HK-2 (cell line): ENCODE measurements around the gene SNRNP200.
"Not testable (repeated sequence)": the region's sequence is repeated elsewhere in the genome, so short reads cannot be mapped to it uniquely, and the experiment has no call there.

Source experiments
- DNase-seq: peaks from one replicate; pipeline ENCODE4 v3.0.0-alpha.2; 2018; ENCODE audit not compliant: unreplicated experiment

The SNRNP200 gene

DNA sequence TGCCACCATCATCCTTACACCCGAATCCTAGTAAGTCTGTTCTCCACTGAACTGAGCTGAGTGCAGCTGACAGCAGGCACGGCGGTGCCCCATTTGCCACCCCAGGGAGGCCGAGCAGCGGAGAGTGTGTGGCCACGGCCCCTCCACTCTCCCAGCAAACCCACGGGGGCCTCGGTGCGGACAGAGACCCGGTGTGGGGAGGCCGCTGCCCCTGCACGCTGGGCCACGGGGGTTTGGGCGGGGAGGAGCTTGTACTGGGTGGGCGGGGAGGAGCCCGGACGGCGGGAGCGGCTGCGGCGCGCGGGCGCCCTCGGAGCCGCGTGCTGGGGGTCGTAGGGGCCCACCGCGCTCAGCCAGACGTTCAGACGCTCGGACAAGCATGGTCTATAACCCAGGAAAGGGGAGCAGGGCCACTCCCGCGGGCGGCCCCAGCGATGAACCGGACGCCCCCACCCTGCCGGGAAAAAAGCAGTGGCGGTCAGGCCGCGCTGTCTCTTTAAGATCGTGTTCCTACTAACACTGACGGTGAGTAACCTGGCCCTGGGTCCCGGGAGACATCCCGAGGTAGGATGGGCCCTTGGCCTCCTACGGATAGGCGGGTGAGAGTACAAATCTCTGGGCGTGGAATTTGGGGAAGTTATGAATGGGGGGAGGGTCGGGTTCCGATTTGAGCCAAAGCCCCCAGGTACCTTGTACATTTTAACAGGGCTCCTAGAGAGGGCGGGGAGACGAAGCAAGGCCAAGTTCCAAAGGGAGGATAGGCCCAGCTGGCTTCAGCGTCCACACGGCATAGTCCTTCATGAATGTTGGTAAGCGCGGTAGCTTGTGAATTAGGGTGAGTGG lies 19.9 kb upstream of the SNRNP200 start, which contains the start of gene ITPRIPL1:
Gene ITPRIPL1 (plus strand): TSS at position 277 of the 843 bp plus-strand sequence. CDS start 523 bp downstream, at position 800.
- no peak for DNase-seq

DNA sequence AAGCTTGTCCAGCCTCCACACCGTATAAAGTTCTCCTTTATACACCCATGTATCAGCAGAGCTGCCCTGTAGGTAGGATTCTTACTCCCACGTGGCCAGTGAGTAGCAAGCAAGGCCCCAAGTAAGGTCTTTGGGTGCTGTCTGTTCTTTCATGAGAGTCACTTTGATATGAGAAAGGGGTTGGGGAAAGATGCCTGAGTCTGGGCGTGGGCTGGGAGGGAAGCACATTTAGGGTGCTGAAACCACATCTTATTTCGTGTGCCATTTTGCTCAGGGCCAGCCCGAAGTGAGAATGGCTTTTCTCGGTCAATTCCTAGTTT lies 19.3 kb upstream of the SNRNP200 start:
- no peak for DNase-seq

DNA sequence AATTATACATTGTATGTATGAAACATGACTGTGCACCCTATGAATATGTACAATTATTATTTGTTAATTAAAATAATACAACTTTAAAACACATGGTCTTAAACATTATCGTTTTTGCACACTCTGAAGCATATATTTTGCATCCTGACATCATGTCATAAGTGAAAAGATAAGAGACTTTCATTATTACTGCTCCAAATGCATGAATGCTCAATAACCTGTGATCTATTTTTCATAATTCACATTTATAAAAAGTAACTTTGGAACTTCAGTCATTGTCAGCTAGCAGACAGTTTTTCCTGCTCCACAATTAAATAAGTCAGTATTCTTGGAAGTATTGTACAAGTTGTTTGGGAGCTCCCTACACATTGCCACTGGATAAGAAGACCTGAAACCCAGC lies 18.5 kb upstream of the SNRNP200 start:
- no peak for DNase-seq

DNA sequence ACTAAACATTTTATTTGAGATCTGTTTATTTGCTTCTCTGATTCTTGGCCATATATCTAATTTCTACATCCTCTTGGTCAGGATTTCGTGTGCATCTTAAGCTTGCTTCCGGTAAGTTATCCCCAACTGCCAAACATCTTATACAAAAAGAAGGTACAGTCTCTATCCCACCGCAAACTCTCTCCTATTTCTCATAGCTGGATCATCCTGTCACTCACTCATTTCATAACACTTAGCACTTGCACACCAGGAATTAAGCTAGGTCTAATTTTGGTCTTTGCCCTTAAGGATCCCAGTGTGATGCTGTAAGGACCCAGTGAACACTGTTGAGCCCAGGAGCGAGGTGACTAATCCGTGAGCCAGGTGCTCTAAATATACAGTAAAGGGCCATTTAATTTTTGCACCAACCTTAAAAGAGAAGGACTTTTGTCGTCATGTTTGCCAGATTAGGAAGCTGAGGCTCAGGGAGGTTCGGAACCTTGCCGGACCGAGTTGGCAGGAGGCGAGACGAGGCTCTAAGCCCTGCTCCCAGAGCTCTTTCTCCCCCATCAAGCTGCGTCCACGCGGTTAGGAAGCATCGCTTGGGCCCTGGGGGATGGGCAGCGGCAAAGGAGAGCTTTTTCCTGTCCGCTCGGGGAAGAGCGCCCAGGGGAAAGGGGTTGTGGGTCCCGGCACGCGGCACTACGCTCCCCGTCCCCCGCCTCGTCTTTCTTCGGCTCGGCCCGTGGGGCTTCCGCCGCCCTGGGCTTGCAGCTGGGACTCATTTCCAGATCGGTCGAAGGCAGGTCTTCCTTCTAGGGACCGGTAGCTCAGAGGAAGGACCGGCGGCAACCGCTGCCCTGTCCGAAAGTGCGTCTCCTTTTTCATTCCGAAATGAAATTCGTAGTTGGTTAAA lies 15.6 kb upstream of the SNRNP200 start:
- DNase-seq: peak; percentile 42

DNA sequence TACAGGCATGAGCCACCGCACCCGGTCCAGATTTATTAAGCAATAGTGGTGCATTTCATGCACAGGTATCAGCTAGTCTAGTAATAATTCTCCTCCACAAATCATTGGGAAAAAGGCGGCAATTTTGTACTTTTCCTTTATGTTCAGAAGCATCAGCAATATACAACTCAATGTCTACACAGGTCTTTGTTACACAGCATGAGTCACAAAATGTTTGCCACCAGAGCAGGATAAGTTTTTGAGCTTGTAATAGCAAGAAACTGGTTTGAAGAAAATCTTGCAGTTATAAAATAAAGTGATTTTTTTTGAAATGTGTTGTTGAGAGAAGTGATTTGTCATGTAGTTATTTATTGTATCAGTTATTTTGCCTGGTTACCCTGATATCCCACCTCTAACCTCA lies 15.0 kb upstream of the SNRNP200 start:
- no peak for DNase-seq

DNA sequence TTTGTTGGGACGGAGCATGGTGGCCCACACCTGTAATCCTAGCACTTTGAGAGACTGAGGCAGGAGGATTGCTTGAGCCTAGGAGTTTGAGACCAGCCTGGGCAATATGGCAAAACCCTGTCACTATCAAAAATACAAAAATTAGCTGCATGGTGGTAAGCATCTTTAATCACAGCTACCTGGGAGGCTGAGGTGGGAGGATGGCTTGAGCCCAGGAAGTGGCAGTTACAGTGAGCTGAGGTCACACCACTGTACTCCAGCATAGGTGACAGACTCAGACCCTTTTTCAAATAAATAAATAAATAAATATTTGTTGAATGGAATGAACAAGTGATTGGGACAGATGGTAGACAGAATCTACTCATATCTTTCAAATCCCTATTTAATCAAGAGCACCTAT lies 14.1 kb upstream of the SNRNP200 start:
- no peak for DNase-seq

DNA sequence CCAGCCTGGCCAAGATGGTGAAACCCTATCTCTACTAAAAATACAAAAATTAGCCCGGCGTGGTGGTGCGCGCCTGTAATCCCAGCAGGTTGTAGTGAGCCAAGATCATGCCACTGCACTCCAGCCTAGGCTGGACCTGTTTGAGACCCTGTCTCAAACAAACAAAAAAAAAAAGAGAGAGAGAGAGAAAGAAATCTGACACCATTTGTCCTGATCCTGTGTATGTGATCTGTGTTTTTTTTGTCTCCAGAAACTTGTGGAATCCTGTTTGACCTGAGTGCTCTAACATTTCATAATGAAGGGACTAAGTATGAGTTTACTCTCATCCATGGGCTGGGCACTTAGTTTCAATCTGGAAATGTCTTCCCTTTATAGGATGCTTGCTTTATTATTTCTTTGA lies 13.4 kb upstream of the SNRNP200 start:
- DNase-seq: no peak

DNA sequence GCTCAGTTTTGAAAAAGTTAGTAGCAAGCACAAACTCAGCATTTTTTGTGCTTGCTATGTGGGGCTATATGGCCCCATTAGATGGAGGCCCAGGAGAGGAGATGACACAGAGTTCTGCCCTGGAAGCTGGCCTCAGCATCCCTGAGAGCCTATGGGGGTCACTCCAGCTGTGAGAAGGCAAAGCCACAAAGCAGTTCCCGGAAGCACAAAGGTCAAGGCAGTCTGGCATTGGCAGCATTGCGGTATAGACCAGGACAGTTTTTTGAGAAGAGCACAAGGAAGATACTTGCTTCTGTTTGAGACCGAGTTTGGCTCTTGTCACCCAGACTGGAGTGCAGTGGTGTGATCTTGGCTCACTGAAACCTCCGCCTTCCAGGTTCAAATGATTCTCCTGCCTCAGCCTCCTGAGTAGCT lies 12.2 kb upstream of the SNRNP200 start:
- DNase-seq: no peak

DNA sequence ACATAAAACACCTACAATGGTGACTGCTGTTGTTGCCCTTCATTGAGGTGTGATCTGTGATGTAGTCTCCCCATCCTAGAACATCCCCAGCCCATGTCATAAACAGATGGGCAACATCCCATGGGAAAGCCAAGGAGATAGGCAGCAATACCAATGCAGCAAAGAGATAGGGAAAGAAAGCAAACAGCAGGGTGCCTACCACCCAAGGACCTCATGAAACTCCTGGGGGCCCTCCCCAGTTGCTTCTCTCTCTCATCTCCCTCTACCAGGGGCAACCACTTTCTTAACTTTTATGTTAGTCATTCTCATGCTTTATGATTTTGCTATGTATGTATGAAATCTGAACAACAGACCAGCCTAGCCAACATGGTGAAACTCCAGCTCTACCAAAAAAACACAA lies 11.7 kb upstream of the SNRNP200 start:
- DNase-seq: no peak

DNA sequence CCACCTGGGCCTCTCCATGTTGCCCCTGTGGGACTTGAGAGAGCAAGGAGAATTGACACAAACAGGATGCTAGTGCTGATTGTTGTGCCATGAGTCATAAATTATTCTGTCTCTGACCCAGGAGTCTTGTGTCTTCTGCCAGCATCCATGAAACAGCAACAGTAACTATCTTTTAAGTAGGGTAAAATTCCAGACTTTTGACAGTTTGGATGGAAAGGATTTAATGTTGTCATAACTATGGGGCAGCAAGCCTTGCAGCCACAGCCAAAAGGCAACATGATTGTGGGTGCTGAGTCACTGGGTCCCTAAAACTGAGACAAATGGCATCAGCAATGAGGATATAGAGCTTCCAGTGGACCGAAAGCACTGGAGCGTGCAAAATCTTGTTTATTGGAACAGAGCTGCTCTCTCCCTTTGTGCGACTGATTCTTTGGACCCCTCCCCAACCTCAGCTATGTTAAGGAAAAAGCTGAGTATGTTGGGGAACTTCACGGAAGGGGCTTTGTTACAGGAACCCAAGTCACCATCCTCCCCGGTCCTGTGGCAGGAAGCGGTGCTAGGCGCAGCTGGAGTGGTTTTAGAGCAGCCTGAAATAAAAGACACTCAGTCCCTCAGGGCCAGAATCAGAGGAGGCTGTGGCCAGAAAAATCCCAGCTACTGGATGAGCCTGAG lies 10.2 kb upstream of the SNRNP200 start:
- DNase-seq: no peak

DNA sequence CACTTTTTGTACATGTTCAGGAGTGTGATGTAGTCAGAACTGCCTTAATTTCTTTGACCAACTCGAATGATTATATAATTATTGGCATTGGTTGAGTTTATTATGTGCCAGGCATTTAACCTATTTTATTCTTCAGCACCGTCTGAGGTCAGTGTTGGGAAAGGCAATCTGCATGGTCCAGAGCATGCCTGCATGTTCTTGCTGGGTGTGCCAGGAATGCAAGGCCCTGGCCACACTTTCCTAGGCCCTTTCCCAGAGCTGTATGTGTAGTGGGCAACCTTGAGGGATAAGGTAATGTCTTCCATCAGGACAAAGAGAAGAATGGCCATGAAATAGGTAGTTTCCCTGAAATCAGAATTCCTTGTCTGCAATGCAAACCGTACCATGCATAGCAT lies 9.7 kb upstream of the SNRNP200 start:
- no peak for DNase-seq

DNA sequence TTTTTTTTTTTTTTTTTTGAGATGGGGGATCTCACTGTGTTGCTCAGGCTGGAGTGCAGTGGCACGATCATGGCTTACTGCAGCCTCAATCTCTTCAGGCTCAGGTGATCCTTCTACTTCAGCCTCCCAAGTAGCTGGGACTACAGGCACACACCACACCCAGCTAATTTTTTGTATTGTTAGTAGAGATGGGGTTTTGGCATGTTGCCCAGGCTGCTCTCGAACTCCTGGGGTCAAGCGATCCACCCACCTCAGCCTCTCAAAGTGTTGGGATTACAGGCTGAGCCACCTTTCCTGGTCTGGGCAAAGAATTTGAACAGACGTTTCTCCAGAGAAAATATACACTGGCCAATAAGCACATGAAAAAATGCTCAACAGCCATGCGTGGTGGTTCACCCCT lies 2.9 kb upstream of the SNRNP200 start:
- no peak for DNase-seq

DNA sequence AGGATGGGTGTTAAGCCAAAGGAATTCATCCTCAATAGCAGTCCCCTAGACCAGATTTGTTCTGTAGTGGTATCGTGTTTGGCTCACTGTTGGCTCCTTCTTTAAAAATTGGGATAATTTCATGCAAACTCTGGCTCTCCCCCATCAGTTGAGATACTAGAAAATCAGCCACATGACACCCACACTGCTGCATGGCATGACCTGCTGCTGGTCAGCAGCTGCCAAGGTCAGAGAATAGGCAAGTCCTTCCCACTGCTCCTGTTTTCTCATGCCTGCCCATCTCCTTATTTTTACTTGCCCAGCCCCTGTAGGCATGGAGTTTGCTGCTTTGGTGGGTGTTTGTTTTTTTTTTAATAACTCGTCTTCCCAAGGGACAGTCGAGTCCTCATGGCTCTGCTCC lies 1.0 kb upstream of the SNRNP200 start:
- DNase-seq: no peak

DNA sequence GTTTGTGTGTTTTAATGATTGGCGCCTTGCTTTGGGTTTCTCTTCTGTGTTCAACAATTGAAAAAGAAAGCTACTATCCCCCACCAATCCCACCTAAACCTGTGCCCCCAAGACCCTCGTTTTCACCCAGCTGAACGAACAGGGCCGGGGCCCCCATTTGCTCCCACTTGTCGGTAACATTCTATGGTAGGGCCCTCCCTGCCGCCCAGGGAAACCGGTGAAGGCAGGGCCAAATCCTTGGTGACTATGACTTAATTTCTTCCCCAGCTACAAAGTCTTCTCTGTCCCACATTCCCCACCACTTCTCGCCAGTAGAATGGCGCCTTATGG lies 598 bp upstream of the SNRNP200 start:
- no peak for DNase-seq

DNA sequence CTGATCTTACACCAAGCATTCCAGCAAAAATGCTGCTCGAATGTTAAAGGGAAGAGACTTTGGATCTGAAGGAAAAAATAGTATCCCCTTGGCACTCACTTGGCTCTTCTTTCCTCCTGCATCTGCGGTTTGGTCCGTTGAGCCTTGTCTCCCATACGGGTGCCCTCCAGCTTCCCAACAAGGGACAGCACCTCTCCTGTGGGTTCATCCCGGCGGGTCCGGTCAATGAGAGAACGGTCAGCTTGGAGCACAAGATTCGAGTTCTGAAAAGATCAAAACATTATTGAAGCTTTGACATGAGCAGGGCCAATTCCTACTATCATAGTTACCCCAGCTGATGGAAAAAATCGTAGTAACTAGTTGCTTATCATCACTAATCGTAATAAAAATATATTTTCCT lies 740 bp downstream of the SNRNP200 start:
- no peak for DNase-seq

DNA sequence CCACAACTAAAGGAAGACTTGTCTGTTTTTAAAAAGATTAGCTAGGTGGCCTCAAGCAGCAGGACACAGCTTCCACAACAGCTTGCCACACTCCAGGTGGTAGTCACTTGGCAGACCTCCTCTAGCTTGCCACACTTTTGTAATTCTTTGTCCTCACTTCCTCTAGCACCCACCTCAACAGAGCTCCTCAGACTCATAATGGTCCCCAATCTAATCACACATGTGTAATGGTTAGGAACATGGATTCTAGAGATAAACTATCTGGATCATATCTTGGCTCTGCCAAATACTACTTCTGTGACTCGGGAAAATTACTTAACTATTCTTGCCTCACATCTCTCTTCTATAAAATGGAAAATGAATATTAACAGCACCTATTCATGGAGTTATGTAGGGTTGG lies 3.5 kb downstream of the SNRNP200 start:
- no peak for DNase-seq

DNA sequence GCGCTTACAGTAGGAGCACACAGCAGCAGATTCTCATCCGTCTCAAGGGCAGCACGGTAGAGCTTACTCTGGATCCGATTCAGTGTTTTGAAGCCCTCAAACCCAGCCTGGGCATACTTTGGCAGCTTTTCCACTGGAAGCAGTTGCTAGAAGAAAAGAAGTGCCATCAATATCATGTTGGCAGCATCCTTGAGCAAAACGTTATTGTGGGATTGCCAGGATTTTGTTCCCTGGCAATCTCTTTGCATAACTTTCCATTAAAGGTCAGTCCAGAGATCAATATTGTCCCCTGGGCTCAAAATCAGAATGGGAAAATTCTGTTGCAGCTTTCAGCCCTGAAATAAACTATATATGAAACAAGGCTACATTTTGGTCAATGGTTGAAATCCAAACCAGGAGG lies 8.4 kb downstream of the SNRNP200 start:
- no peak for DNase-seq

DNA sequence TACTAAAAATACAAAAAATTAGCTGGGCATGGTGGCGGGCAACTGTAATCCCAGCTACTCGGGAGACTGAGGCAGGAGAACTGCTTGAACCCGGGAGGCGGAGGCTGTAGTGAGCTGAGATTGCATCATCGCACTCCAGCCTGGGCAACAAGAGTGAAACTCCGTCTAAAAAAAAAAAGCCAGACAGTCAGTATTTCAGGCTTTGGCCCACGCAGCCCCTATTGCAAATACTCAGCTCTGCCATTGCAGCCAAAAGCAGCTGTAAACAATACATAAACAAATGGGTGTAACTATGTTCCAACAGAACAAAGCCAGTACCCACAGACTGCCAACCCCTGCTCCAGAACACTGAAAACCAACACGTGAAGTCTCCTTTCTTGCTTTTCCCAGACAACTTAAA lies 11.1 kb downstream of the SNRNP200 start:
- DNase-seq: not testable (repeated sequence)

DNA sequence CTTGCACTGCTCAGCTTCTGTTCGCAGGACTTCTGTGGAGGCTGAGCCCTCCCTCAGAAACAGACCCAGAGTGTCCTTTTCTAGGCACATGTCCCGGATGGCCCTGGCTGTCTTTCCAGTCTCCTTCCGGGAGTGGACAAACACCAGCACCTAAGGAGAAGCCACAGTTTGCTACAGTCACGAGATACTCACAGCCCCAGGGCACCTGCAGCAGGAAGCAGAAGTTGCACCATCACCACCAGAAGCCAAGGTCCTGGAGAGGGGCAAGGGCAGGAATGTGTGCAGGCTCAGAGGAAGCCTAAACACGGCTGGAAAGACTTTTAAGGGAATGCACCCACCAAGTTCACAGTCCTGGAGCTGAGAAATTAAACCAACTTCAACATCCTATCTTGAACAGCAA lies 13.6 kb downstream of the SNRNP200 start:
- DNase-seq: no peak

DNA sequence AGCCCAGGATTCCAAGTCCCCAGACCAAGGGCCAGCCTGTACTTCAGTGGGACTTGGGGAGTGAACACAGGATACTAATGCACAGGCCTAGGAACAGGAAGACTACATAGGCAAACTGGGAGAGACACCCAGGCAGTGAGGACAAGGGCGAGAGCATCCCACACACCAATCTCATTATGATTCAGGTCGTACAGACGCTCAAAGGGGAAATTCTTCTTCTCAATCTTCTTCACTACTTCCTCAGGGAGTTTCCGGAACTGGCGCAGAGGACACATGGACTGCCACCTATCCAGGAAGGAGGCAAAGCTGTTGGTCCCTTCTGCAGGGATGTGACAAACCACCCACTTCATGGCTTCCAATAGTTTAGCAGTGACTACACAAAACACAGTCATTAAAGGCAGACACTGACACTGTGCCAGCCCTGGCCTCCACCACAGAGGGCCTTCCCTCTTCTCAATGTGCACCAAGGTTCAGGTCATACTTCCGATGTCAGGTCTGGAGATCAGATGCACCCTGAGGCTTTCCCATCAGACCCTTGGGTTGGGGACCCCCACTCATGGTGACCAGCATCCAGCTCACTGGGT lies 18.0 kb downstream of the SNRNP200 start:
- DNase-seq: no peak

DNA sequence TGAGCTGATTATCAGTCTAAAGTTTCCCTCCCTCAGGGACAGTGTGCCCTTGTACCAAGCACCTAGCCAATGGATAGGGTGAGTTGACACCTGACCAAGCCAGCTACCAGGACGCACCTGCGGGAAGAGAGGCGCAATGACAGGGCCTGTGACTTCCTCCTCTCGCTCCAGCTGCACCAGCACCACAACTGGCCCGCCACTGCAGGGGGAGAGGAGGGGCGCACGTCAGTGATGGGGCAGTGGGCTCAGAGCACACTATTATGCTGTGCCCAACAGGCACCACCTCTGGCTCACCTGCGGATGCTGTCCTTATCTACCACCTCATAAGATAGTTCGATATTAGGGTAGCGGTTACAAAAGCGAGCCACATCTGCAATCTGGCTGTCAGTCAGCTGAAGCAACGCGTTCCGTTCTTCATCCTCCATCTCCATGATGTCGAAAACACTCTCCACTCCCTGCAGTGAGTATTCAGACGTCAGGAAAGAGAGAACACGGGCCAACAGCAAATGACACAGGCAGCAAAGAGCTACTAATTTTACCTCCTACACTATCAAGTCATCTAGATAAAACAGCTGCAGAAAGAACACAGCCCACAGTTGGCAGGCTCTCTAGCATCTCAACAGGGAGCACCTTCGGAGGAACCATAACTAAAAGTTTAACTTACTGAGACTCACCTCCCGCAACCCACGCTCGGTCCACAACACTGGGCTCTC lies 28.4 kb downstream of the SNRNP200 start:
- no peak for DNase-seq
